ENCODE results near the gene SERINC5.
"Not testable (repeated sequence)": the region's sequence is repeated elsewhere in the genome, so short reads cannot be mapped to it uniquely, and the experiment has no call there.

Gene SERINC5

GRCh38 chr5:80170117-80170535 is 85.7 kb downstream of the SERINC5 start:
- no peak for DNase-seq (ENCODE audit: low spot score)

DNA sequence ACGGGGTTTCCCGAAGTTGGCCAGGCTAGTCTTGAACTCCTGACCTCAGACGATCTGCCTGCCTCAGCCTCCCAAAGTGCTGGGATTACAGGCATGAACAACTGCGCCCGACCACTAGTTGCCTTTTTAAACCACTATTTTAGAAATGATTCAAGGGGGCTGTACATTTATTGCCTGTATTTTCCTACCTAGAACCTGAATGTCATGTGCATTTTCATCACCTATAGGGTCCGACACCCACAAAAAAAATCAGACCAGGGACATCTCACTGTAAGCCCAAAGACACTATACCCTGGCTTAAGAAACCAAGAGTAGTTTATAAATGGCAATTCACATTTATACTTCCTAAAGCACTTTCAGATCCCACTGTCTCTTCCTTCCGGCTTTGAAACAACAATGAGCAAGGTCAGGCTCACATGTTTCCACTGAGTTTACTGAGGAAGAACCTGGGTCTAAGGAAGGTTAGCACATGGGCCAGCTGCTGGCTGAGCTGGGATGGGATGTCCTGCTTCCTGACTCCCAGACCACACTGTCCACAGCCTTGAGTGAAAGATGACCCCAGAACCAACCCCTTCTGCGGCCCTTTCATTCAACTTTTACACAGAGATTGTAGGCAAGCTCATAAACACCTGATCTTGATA is 87.3 kb downstream of the SERINC5 start:
- DNase-seq (ENCODE audit: low spot score), result no peak

GRCh38 chr5:80165452-80165851 is 90.4 kb downstream of the SERINC5 start:
- no peak for DNase-seq (ENCODE audit: low spot score)

- no peak for DNase-seq (ENCODE audit: low spot score)
These were observed 94.7 kb downstream of the SERINC5 start for GRCh38 chr5:80161165-80161564.

GRCh38 chr5:80160242-80160641 is 95.6 kb downstream of the SERINC5 start:
- no peak for DNase-seq (ENCODE audit: low spot score)

GRCh38 chr5:80159133-80159815 is 96.6 kb downstream of the SERINC5 start:
- no peak for DNase-seq (ENCODE audit: low spot score)

GRCh38 chr5:80156156-80156555 is 99.7 kb downstream of the SERINC5 start:
- DNase-seq (ENCODE audit: low spot score), result no peak

DNA sequence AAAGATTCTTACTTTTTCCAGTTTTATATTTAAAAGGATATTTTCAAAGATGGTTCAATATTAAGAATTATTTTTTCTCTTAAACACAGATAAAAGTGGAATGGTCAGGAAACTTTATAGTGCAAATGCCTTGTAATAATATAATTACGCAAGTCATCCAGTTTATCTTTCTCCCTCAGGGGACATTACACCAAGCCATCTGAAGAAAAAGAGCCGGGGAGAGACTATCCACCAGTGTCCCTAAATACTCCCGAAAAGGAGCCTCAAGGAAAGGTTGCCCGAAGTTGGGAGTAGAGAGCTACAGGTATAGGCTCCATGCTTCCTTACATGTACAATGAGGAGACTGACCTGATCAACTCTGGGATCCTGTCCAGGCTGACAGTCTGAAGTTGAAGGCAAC is 101.1 kb downstream of the SERINC5 start:
- no peak for DNase-seq (ENCODE audit: low spot score)

DNA sequence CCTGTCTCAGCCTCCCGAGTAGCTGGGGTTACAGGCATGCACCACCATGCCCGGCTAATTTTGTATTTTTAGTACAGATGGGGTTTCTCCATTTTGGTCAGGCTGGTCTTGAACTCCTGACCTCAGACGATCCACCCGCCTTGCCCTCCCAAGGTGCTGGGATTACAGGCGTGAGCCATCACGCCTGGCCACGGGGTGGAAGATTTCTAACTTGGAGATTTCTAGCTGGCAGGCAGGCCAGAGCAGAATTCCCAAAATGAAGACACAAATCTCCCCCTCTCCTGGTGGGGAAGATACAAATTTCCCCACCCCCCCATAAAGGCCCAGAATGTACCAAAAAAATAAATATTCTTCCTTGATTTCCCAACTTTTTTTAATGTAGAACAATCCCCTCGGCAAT is 101.6 kb downstream of the SERINC5 start:
- not testable (repeated sequence) for DNase-seq (ENCODE audit: low spot score)

DNA sequence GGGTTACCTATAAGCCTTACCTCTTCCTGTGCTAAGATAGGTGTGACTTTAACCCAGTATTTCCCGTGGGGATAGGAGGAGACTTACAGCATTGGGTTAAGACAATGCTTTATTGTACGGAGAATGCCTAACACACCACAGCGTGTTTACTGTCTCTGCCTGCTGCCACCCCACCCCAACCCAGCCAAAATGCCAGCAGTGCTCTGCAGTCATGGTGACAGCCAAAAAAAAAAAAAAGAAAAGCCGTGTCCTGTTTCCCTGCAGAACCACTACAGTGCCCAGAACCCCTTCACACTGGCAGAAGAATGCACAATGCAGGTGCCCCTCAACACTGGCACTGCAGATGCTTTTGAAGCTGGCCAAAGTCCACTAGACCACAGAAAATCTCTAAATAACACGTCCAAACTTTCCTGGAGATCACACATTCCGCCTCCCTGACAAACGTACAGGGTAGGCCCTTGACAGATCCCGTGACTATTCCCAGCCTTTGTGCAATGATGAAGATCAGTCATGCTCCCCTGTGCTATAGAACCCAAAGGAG is 102.2 kb downstream of the SERINC5 start:
- DNase-seq (ENCODE audit: low spot score), result no peak

- no peak for DNase-seq (ENCODE audit: low spot score)
These were observed 103.1 kb downstream of the SERINC5 start for GRCh38 chr5:80152778-80153177.

DNA sequence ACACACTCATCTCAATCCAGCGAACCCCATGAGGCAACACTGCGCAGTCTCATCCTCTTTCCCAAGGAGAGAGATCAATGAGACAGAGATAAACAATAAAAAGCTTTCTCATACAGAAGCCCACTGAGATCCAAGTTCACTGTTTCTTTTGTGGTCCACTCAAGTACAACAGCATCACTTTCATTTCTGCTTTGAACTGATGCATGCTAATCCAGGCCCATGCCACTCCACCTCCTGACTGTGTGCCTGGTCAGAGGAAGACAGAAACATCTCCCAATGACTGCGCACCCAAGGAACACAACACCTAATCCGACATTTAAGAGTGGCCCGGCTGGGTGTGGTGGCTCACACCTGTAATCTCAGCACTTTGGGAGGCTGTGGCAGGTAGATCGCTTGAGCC is 104.0 kb downstream of the SERINC5 start:
- no peak for DNase-seq (ENCODE audit: low spot score)

DNA sequence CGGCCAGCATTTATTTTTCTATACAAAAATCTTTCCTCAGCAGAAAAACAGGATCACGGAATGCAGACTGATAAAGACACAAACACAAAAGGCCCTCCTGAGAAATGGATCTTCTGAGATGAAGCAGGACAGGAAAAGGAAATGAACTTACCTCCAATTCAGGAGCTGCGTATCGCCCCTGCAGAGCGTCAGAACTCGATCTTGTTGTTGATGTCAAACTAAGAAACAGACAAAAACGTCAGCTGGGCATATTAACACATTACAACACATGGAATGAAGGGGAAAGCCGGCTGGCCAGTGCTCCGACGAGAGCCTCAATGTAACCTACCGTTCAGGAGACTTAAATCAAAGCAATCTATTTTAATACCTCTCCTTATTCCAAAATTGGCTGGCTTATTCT is 105.1 kb downstream of the SERINC5 start:
- no peak for DNase-seq (ENCODE audit: low spot score)

DNA sequence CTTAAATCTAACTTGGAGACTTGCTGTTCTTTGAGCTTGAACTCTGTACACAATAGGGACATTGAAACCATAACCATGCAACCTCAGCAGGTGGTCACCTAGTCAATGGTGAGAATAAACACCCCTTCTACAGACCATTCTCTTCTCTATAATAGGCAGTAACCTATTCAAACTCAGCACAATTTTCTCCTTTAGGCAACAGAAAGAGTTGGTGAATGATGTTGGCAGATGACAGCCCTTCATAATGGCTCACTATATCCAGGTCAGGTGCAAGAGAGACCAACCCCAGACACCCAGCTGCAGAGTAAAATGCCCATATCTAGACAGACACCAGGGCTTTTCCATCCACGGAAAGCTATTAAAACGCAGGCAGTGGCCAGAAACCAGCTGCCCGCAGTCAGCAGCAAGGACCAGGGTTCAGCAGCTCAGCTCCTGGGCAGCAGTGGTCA is 106.7 kb downstream of the SERINC5 start:
- DNase-seq (ENCODE audit: low spot score), result no peak

GRCh38 chr5:80147119-80147815 is 108.6 kb downstream of the SERINC5 start:
- no peak for DNase-seq (ENCODE audit: low spot score)

- no peak for DNase-seq (ENCODE audit: low spot score)
These were observed 109.8 kb downstream of the SERINC5 start for GRCh38 chr5:80146046-80146445.

DNA sequence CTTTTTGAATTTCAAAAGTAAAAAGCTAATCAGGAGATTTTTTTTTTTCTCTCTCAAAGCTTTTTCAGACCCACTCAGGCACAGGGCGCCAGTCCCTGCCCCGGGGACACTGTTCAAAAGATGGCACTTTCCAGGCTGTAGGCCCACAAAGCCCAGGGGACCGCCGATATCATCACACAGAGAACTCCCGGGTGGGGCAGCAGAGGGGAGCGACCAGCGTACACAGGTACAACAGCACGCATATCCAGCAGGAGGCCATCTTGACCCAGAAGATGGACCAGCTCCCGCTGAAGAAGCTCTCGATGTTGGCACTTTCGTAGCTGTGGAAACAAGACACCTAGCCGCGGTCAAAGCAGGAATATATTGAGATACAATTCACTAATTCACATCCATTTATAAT is 112.4 kb downstream of the SERINC5 start:
- DNase-seq (ENCODE audit: low spot score), result no peak

GRCh38 chr5:80142996-80143395 is 112.9 kb downstream of the SERINC5 start:
- no peak for DNase-seq (ENCODE audit: low spot score)

GRCh38 chr5:80141681-80142080 is 114.2 kb downstream of the SERINC5 start:
- DNase-seq (ENCODE audit: low spot score), result no peak

GRCh38 chr5:80141147-80141671 is 114.6 kb downstream of the SERINC5 start:
- no peak for DNase-seq (ENCODE audit: low spot score)

- no peak for DNase-seq (ENCODE audit: low spot score)
These were observed 115.4 kb downstream of the SERINC5 start for GRCh38 chr5:80140496-80140895.

DNA sequence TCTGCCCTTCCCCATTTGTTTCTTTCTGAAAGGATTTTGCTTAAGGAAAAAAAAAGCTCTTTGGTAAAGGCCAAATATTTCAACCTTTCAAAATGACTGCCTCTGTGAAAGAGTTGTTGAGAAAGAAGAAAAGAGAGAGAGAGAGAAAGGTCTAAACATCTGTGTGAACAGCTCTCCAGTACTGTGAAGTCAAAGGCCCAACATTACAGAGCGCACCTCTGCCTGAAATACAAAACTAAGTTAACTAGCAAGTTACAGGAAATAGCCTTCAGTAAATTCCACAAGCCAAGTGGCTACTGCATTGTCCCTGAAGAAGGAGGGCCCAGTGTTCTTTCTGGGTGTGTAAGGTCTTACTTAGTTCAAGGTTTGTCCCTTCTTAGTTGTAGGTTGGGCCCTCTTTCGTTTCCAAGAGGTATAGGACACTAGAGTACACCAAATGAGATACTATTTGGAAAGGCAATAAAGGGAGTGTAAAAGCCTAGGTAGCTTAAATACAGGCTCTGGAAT is 116.3 kb downstream of the SERINC5 start:
- no peak for DNase-seq (ENCODE audit: low spot score)

DNA sequence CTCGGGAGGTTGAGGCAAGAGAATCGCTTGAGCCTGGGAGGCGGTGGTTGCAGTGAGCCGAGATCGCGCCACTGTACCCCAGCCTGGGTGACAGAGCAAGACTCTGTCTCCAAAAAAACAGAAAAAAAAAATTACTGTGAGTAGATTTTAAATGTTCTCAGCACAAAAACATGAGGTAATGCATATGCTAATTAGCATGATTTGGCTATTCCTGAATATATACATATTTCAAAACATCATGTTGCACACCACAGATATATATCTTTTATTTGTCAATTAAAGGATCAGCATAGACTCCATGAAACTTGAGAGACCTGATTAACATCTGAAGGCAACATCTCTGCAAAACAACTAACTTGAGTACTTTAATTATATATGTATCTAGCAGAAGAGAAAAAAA is 117.4 kb downstream of the SERINC5 start:
- DNase-seq (ENCODE audit: low spot score), result no peak
